NCI-H526 treated with DMSO at 0.1 percent for 48 hours (cell line): Measurements from ENCODE around the gene TBC1D20.
"Not testable (repeated sequence)": the region's sequence is repeated elsewhere in the genome, so short reads cannot be mapped to it uniquely, and the experiment has no call there.

Source experiments
- DNase-seq: peaks from one replicate; lab custom pipeline; 2025; lab: John Stamatoyannopoulos, UW

The TBC1D20 gene

GRCh38 chr20:462199-462991 lies at the start of gene TBC1D20:
Gene TBC1D20 (minus strand): TSS chr20:462533. CDS start chr20:462405, 128 bp downstream.
- peak; percentile 84 for DNase-seq

GRCh38 chr20:510328-511057 lies 48.2 kb upstream of the TBC1D20 start:
- DNase-seq, result peak; percentile 56

- DNase-seq, result not testable (repeated sequence)
Observed at GRCh38 chr20:508364-508787, 46.0 kb upstream of the TBC1D20 start.

DNA sequence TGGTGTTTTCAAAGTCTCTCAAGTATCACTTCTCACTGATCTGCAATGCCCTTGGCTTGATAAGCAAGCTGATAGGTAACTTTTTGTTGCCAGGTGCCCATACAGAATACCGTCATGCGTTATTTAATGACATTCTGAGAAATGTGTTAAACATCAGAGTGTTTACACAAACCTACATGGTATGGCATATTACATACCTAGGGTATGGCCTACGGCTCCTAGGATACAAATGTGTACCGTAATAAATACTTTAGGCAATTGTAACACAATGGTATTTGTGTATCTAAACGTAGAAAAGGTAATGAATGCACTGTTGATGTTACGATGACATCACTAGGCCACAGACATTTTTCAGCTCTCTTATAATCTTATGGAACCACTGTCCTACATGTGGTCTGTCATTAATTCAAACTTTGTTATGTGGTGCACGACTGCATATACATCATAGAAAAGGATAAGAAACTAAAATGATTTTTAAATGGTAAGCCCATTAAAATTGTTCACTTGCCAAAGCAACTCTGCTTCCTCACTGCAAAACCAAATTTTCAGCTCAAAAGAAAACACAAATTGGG lies 45.5 kb upstream of the TBC1D20 start:
- DNase-seq, result no peak

GRCh38 chr20:507006-507758 lies 44.8 kb upstream of the TBC1D20 start:
- no peak for DNase-seq

DNA sequence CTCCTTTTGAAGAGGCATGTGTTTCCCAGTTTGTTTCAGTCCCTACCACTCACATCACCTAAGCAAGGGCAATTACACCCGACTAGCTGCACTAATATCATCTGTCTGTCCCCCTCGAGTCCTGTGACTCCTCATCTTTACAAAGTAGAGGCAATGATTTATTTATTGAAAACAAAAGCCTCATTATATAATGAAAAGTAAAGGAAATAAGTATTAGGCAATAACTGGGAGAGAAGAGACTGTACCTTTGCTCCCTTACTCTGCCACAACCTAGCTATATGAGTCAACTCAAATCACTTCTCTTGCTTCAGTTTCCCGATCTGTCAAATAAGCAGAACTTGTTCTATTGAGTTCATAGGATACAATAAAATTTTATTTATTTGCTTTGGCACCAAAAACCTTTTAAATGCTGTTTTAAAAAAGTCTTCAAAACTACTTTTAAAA lies 42.3 kb upstream of the TBC1D20 start:
- no peak for DNase-seq

DNA sequence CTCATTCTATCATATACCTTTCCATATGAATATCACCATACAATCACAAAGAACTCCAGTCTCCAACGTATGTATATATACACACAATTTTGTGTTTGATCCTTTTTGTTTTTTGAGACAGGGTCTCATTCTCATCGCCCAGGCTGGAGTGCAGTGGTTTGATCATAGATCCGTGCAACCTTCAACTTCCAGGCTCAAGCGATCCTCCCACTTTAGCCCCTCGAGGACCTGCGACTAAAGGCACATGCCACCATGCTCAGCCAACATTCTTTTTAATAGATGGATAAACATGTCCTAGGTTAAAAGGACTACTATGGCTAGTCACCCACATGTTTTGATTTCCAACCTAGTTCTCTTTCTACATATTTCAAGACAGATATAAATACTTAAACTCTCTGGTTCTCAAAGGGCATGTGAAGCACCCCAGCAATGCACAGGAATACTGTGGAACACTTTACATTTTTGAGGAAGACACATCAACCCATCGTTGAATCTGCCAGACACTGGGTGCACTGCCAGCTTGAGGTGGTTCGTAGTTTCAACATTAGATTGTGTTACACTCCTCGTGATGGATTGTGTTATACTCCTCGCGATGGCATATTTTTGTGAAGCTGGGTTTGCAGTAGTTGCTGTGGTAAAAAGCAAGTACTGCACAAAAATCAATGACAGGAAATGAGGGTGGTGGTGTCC lies 40.9 kb upstream of the TBC1D20 start:
- no peak for DNase-seq

DNA sequence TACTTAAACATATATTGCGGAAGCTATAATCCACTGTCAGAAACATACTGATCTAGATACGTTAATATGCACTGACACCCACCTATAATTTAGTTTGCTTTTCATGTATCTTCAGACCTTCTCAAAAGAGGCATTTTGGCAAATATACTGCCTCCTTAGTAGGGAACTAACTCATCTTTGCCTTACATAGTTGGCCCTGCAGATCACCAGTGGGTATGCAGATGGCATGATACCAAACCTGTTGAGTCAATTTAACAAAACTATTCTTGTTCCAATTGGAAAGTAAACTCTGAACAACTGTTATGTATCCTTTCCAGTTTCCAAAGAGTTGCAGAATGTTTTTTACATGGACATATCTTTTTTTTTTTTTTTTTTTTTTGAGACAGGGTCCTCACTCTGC lies 35.6 kb upstream of the TBC1D20 start:
- no peak for DNase-seq

- DNase-seq, result no peak
Observed at GRCh38 chr20:496126-496696, 33.9 kb upstream of the TBC1D20 start.

DNA sequence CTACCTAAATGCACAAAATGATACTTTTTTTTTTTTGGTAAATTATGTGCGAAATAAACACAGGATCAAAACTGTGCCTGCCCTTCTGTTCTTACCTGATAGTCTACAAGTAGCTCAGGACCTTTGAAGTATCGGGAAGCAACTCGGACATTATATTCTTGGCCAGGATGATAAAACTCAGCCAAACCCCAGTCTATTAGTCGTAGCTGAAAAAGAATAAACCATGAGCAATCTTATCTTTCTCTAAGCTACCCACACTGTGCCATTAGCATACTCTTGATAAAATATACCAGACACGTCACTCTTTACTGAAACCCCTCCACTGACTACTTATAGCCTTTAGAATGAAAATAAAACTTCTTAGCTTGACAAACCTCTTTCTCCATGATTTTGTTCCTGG lies 29.8 kb upstream of the TBC1D20 start:
- no peak for DNase-seq

DNA sequence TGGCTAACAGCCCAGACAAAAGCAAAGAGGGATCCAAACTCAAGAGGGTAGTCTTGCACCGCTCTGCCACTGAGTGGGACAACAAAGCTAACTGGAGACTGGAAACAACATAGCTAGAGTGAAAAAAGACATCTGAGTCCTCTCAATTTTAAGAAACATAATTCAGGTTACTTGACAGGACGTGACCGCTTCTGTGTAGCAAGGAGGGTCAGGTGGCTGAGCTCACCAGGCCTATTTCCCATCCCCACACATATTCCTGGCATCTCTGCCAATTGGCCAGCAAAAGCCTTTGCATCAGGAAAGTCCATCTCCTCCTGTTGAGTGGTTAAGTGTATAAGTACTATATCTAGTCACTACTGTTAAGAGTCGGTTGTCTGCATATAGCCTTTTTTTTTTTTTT lies 25.3 kb upstream of the TBC1D20 start:
- no peak for DNase-seq

DNA sequence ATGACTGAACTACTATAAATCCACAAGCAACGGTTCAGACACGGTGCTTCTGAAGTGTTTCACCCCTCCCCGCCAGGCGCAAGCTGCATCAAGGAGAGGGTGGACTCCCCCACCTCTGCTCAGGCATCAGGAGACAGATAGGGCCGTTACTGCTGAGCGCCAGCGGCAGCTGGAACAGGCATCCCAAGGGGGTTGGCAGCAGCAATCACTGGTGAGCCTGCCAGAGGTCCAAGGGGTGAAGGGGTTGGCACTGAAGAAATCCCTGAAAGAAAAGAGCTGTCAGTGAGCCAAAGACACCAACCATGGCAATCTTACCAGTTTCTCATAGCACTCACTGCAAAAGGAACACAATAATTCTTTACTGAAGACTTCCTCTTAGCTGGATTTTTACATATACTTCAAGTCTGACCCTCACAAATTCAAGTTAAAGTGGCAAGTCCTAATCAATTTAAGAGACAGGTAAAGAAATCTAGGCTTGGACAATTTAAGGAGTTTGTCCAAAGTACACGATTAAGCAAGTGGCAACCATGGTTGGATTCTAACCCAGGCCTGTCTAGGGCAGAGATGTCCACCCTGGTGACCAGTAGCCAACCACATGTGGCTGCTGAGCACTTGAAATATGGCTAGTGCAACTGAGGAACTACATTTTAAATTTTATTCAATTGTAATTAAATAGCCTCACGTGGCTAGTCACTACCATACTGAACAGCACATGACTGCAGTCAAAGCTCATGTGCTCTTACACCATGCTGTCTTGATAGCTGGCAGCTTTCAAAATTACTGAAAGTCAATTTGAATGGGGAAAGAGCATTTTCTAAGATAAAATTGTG lies 21.7 kb upstream of the TBC1D20 start:
- DNase-seq, result no peak

- DNase-seq, result no peak
Observed at GRCh38 chr20:481167-481566, 18.8 kb upstream of the TBC1D20 start.

DNA sequence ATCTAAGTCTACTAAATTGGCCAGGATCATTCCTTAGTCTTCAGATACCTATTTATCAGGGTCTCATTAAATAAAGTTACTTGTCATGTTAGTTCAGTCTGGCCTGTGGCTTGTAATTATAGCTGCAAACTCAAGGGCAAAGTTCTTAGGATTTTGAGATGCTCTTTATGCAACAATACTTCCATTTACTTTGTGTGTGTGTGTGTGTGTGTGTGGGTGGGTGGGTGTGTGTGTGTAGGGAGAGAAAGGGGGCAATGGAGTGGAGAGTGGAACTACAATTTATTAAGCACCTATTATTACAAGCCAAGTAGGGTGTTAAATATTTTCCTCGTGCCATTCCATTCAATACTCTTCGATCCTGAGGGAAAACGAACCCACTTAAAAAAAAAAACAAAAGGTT lies 17.7 kb upstream of the TBC1D20 start:
- no peak for DNase-seq

DNA sequence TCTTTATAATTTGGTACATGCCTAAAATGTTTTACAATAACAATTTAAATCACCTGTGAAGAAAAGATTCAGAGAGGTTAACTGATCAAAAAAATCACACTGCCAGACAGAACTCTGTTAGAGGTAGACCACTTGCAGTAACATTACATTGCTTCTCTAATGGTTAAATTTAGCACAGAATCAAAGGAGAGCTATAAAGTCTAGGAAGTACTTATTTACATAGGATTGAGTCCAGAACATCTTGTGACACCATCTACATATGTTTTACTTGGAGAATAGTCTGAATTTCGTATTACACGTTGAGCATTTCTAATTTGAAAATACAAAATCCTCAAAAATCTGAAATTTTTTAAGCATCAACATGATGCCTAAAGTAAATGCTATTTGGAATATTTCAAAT lies 17.2 kb upstream of the TBC1D20 start:
- no peak for DNase-seq

- DNase-seq, result peak; percentile 72
Observed at GRCh38 chr20:478949-479429, 16.7 kb upstream of the TBC1D20 start.

- no peak for DNase-seq
Observed at GRCh38 chr20:478010-478948, 15.9 kb upstream of the TBC1D20 start.

GRCh38 chr20:476561-477249 lies 14.4 kb upstream of the TBC1D20 start:
- not testable (repeated sequence) for DNase-seq
